Mammary epithelial cell (primary cell): ENCODE measurements around the gene ICE1.

Experiments used
- EZH2 ChIP-seq: IDR thresholded peaks from 2 replicates; pipeline ENCODE4 v1.6.1; 2012; ENCODE audit warnings: low read length, inconsistent platforms, borderline replicate concordance
- TF ChIP-seq, protein P1 (sequence below), 2 donors: IDR thresholded peaks in 1 of 2; conservative IDR thresholded peaks in 1 of 2; 2 replicates each; pipeline ENCODE4 v1.5.1; 2011 to 2012; ENCODE audit warnings: inconsistent platforms in 2 of 2, low read length in 2 of 2, mild to moderate bottlenecking in 2 of 2, control low read depth in 1 of 2, low read depth in 1 of 2; ENCODE audit not compliant: insufficient read depth in 1 of 2; ENCODE audit errors: extremely low read depth in 1 of 2

GRCh38 chr5:5416733-5417132, 5.7 kb upstream of the ICE1 start:
- TF ChIP-seq, protein P1, sequence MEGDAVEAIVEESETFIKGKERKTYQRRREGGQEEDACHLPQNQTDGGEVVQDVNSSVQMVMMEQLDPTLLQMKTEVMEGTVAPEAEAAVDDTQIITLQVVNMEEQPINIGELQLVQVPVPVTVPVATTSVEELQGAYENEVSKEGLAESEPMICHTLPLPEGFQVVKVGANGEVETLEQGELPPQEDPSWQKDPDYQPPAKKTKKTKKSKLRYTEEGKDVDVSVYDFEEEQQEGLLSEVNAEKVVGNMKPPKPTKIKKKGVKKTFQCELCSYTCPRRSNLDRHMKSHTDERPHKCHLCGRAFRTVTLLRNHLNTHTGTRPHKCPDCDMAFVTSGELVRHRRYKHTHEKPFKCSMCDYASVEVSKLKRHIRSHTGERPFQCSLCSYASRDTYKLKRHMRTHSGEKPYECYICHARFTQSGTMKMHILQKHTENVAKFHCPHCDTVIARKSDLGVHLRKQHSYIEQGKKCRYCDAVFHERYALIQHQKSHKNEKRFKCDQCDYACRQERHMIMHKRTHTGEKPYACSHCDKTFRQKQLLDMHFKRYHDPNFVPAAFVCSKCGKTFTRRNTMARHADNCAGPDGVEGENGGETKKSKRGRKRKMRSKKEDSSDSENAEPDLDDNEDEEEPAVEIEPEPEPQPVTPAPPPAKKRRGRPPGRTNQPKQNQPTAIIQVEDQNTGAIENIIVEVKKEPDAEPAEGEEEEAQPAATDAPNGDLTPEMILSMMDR (conservative IDR thresholded peaks at IDR 0.05 in 1 of 2, IDR thresholded peaks at IDR 0.05 in 1 of 2; ENCODE audit: extremely low read depth in 1 of 2, insufficient read depth in 1 of 2, low read depth in 1 of 2, low read length in 2 of 2): no peak
- no peak for TF ChIP-seq EZH2
